GM12878 (cell line): ENCODE data around the gene SLC22A3. TPM values are rescaled to one million over a fixed set of nuclear protein-coding genes. Genes with fewer than 3 reads are reported as not detected.

ENCODE experiments used
- ATAC-seq: fragments of 200-7000 bp; cut with Tn5 transposase; 3 replicates; pipeline ENCODE4 v1.9.1; 2020; ENCODE audit warnings: mild to moderate bottlenecking, moderate library complexity
- BruUV-seq: library from RNA; stranded (reverse); fragments of 400-500 nt; replicated peaks from 2 replicates; lab custom pipeline; 2021; lab: Mats Ljungman, UMichigan
- CTCF ChIA-PET: fragments of 300-600 bp; sonication (Branson Sonifier 250); formaldehyde crosslinking; extraction: SDS; loops from one replicate; lab custom pipeline; 2021; ENCODE audit warnings: inconsistent platforms; lab: Yijun Ruan, JAX
- POLR2A ChIA-PET: fragments of 350-600 bp; formaldehyde crosslinking; extraction: SDS; loops from one replicate; lab custom pipeline; 2021; ENCODE audit warnings: inconsistent platforms; lab: Charles Lee
- RAD21 ChIA-PET: fragments of 300-600 bp; sonication (Branson Sonifier 250); formaldehyde crosslinking; loops from one replicate; lab custom pipeline; 2023; ENCODE audit warnings: antibody characterized with exemption; ENCODE audit not compliant: unreplicated experiment; lab: Charles Lee
- SMC1A ChIA-PET: fragments of 300-600 bp; sonication (Branson Sonifier 250); formaldehyde crosslinking; loops from one replicate; lab custom pipeline; 2023; ENCODE audit not compliant: unreplicated experiment, uncharacterized antibody; lab: Charles Lee
- DNase-seq: peaks from one replicate; pipeline ENCODE4 v3.0.0-alpha.2; 2011; ENCODE audit warnings: low read depth, low spot score
- FAIRE-seq: peaks from 3 replicates; lab custom pipeline; 2011; peaks lifted over from hg19 to GRCh38; lab: Jason Lieb, UNC
- H2AFZ ChIP-seq: 2 replicates; pipeline ENCODE4 v1.6.0; 2011; ENCODE audit warnings: low read depth, low read length, control low read depth; ENCODE audit not compliant: control insufficient read depth
- H3K27ac ChIP-seq: 2 replicates; pipeline ENCODE4 v1.5.1; 2011; ENCODE audit warnings: control low read depth; ENCODE audit not compliant: control insufficient read depth, insufficient read depth
- H3K27me3 ChIP-seq, 2 experiments: replicated peaks in 1 of 2; 2 replicates each; pipeline versions ENCODE4 v1.6.0 to v1.6.1; 2011; ENCODE audit warnings: low read length in 1 of 2; ENCODE audit not compliant: control insufficient read depth in 2 of 2, insufficient read depth in 2 of 2
- H3K36me3 ChIP-seq, 2 experiments: 2 replicates each; pipeline ENCODE4 v1.5.1; 2011; ENCODE audit warnings: low read length in 1 of 2; ENCODE audit not compliant: control insufficient read depth in 2 of 2, insufficient read depth in 2 of 2
- H3K4me1 ChIP-seq: 2 replicates; pipeline ENCODE4 v1.6.1; 2011; ENCODE audit warnings: mild to moderate bottlenecking, low read length, moderate library complexity, mixed read lengths; ENCODE audit not compliant: control insufficient read depth, insufficient read depth
- H3K4me2 ChIP-seq: 2 replicates; pipeline ENCODE4 v1.6.0; 2011; ENCODE audit warnings: control low read depth; ENCODE audit not compliant: control insufficient read depth, insufficient read depth
- H3K4me3 ChIP-seq: fragments of 200-600 bp; sonication (generic); 2 replicates; pipeline ENCODE4 v1.5.1; 2016
- H3K79me2 ChIP-seq: 2 replicates; pipeline ENCODE4 v1.6.0; 2011; ENCODE audit warnings: low read length; ENCODE audit not compliant: control insufficient read depth, insufficient read depth
- H3K9ac ChIP-seq: 2 replicates; pipeline ENCODE4 v1.8.0; 2011; ENCODE audit warnings: low read length, control low read depth, mixed read lengths; ENCODE audit not compliant: control insufficient read depth, insufficient read depth
- H3K9me3 ChIP-seq: replicated peaks from 3 replicates; pipeline ENCODE4 v1.5.1; 2011; ENCODE audit warnings: mild to moderate bottlenecking, low read length; ENCODE audit not compliant: control insufficient read depth, insufficient read depth
- H4K20me1 ChIP-seq: 2 replicates; pipeline ENCODE4 v1.6.0; 2011; ENCODE audit not compliant: control insufficient read depth, insufficient read depth
- ATF7 ChIP-seq: fragments of 450-650 bp; IDR thresholded peaks from 2 replicates; pipeline ENCODE4 v1.6.1; 2016; ENCODE audit warnings: low read depth, mild to moderate bottlenecking
- BACH1 ChIP-seq: fragments of 450-650 bp; IDR thresholded peaks from 2 replicates; pipeline ENCODE4 v1.6.1; 2017; ENCODE audit warnings: mild to moderate bottlenecking, borderline replicate concordance
- HCFC1 ChIP-seq: fragments of 150-350 bp; IDR thresholded peaks from 2 replicates; pipeline ENCODE4 v1.6.1; 2014; ENCODE audit warnings: low read length
- JUND ChIP-seq: IDR thresholded peaks from 2 replicates; pipeline ENCODE4 v1.6.1; 2012; ENCODE audit warnings: low read depth, mild to moderate bottlenecking, low read length, improper control_type of control experiment, moderate library complexity
- KAT2A ChIP-seq: conservative IDR thresholded peaks from 2 replicates; pipeline ENCODE4 v1.6.1; 2011; ENCODE audit warnings: low read depth, low read length; ENCODE audit not compliant: control insufficient read depth
- KLF5 ChIP-seq: fragments of 450-650 bp; IDR thresholded peaks from 2 replicates; pipeline ENCODE4 v1.6.1; 2014; ENCODE audit warnings: mild to moderate bottlenecking; ENCODE audit not compliant: partially characterized antibody
- MLLT1 ChIP-seq: fragments of 450-650 bp; IDR thresholded peaks from 2 replicates; pipeline ENCODE4 v1.6.1; 2016; ENCODE audit warnings: mild to moderate bottlenecking
- NKRF ChIP-seq: fragments of 450-650 bp; conservative IDR thresholded peaks from 2 replicates; pipeline ENCODE4 v1.6.1; 2017; ENCODE audit warnings: mild to moderate bottlenecking, moderate library complexity
- NR2C2 ChIP-seq: IDR thresholded peaks from 2 replicates; pipeline ENCODE4 v1.6.1; 2011; ENCODE audit warnings: borderline replicate concordance, low read depth; ENCODE audit not compliant: control insufficient read depth, insufficient read length
- POLR2AphosphoS2 ChIP-seq: IDR thresholded peaks from 2 replicates; pipeline ENCODE4 v1.6.1; 2011; ENCODE audit warnings: low read depth, mild to moderate bottlenecking, low read length, improper control_type of control experiment, moderate library complexity
- ZBTB11 ChIP-seq: fragments of 450-650 bp; formaldehyde crosslinking; IDR thresholded peaks from 2 replicates; pipeline ENCODE4 v1.5.0; 2022; ENCODE audit warnings: mild to moderate bottlenecking, missing genetic modification characterization
- ZNF274 ChIP-seq: IDR thresholded peaks from one replicate; pipeline ENCODE4 v1.8.0; 2011; ENCODE audit not compliant: insufficient read length, insufficient read depth
- WGBS: methylation state at CpG from one replicate; pipeline ENCODE4 v1.1.6; 2016; ENCODE audit warnings: low lambda C conversion rate; ENCODE audit not compliant: insufficient replicate concordance, insufficient coverage; ENCODE audit errors: missing lambda C conversion rate; 5-methylcytosine and 5-hydroxymethylcytosine counted together
- in situ Hi-C: fragments of 300-500 bp; cut with MboI; formaldehyde crosslinking; loops from 9 replicates; pipeline ENCODE4 v1.14.3; 2018; ENCODE audit warnings: mixed read lengths
- intact Hi-C: fragments of 100-400 bp; cut with micrococcal nuclease; formaldehyde crosslinking; loops from one replicate; pipeline ENCODE4 v1.14.2; 2022; ENCODE audit not compliant: unreplicated experiment
- polyA plus RNA-seq, 11 experiments: library from polyadenylated mRNA; depleted of rRNA in 4 of 11; unstranded in 6 of 11; stranded (reverse) in 5 of 11; fragments of >200 nt; fragmentation: Nextera tagmentation in 4 of 11; fragmentation: Illumina TruSeq in 1 of 11; extraction: Ambion mirVana in 4 of 11; extraction: Trizol in 1 of 11; gene quantifications; 1 replicate in 1 of 11; 2 replicates in 10 of 11; pipeline versions ENCODE4 v1.2.1 to v1.2.3, GENCODE V29; 2011 to 2016; ENCODE audit warnings: inconsistent platforms in 2 of 11, missing spikeins in 2 of 11, low read depth in 1 of 11
- total RNA-seq, 4 experiments: library from RNA; depleted of rRNA in 3 of 4; stranded (reverse); fragments of >200 nt in 3 of 4; fragmentation: Illumina TruSeq in 1 of 4; extraction: Trizol in 1 of 4; gene quantifications; 2 replicates each; pipeline versions ENCODE4 v1.2.1 to v1.2.3, GENCODE V29; 2013 to 2021

Gene SLC22A3
- total and polyA plus RNA-seq, 10 of the 15 experiments (the other 5 are each of a cell fraction or from before 2014, with no cell fraction given), result 0.07 to 0.15 TPM; not detected in 8

- H3K9ac ChIP-seq, result no peak overlapping the region
- no peak overlapping the region for H3K27ac ChIP-seq
- TF ChIP-seq ATF7 (no peak), ZNF274 (no peak), BACH1 (no peak)
- POLR2A ChIA-PET, result no interaction called here
- H3K4me1 ChIP-seq, result no peaks in the 10 kb centered on the region
- in situ Hi-C loops, result no loop called here
- DNase-seq, result no peak
- BruUV-seq, result no TSS peak
- SMC1A ChIA-PET, result no interaction called here
- H3K9me3 ChIP-seq, result no peaks in the 10 kb centered on the region
- CTCF ChIA-PET, result no interaction called here
- no peaks in the 10 kb centered on the region for H3K79me2 ChIP-seq
- RAD21 ChIA-PET, result no interaction called here
- no peak overlapping the region for H3K4me3 ChIP-seq
- no peaks in the 10 kb centered on the region for H3K36me3 ChIP-seq
- FAIRE-seq, result no peak
- no peaks in the 10 kb centered on the region for H3K27me3 ChIP-seq
- no peak overlapping the region for H2AFZ ChIP-seq
- no peak for ATAC-seq
- no peak overlapping the region for H3K4me2 ChIP-seq
- whole genome bisulfite sequencing, result 3% methylated on average over 3 of the region's 3 CpGs
- H4K20me1 ChIP-seq, result no peaks in the 10 kb centered on the region
- intact Hi-C loops, result no loop called here
Measured at GRCh38 chr6:160337991-160338390, 10.2 kb upstream of the SLC22A3 start.

GRCh38 chr6:160343144-160343543 is 5.0 kb upstream of the SLC22A3 start:
- ATAC-seq, result no peak
- RAD21 ChIA-PET, result no interaction called here

More at GRCh38 chr6:160343144-160343543, 5.0 kb upstream of the SLC22A3 start:
- in situ Hi-C loops (no loop called here), intact Hi-C loops (no loop called here)
- Histone ChIP-seq H3K4me2 (no peak overlapping the region), H4K20me1 (no peaks in the 10 kb centered on the region), H3K4me1 (no peaks in the 10 kb centered on the region), H2AFZ (no peak overlapping the region), H3K27me3 (peaks cover 0 to 4% of the 10 kb centered on the region in 2 experiments; a peak in 2 of 4 replicates), H3K27ac (no peak overlapping the region), H3K4me3 (no peak overlapping the region), H3K36me3 (no peaks in the 10 kb centered on the region), H3K79me2 (no peaks in the 10 kb centered on the region), H3K9me3 (no peaks in the 10 kb centered on the region), H3K9ac (no peak overlapping the region)
- CTCF ChIA-PET, result no interaction called here
- no peak for FAIRE-seq
- no peak for TF ChIP-seq KAT2A
- no peak for TF ChIP-seq NR2C2
- no peak for TF ChIP-seq HCFC1
- TF ChIP-seq JUND, result no peak
- TF ChIP-seq ZBTB11 (CRISPR knock-in tag), result no peak
- no peak for TF ChIP-seq KLF5
- TF ChIP-seq POLR2AphosphoS2, result no peak
- TF ChIP-seq MLLT1, result no peak
- no peak for TF ChIP-seq NKRF
- no TSS peak for BruUV-seq
- no peak for DNase-seq
- POLR2A ChIA-PET, result no interaction called here
- WGBS, result 15% methylated on average over 2 of the region's 2 CpGs
- SMC1A ChIA-PET, result no interaction called here
